ENCODE measurements around the gene LENG8.

LENG8 gene

GRCh38 chr19:54415901-54416673, 32.9 kb upstream of the LENG8 start:
- no peaks in the 10 kb centered on the region for H3K36me3 ChIP-seq (ENCODE audit: control insufficient read depth in 1 of 2, insufficient read depth in 2 of 2, low read length in 2 of 2)
- no peaks in the 10 kb centered on the region for H3K9me3 ChIP-seq (ENCODE audit: control insufficient read depth in 1 of 2, low read length in 2 of 2)
- H3K9ac ChIP-seq (ENCODE audit: low read depth in 1 of 2, low read length in 2 of 2): no peak overlapping the region
- H3K27ac ChIP-seq (ENCODE audit: low read depth, low read length): no peak overlapping the region
- no peak overlapping the region for H3K4me3 ChIP-seq (ENCODE audit: low read depth in 1 of 2, low read length in 2 of 2)
- peaks cover 32 to 38% of the 10 kb centered on the region in 2 donors for H3K27me3 ChIP-seq (ENCODE audit: control insufficient read depth in 1 of 2, insufficient read depth in 2 of 2, low read length in 2 of 2)
- peaks cover 3 to 9% of the 10 kb centered on the region in 2 donors for H3K4me1 ChIP-seq (ENCODE audit: control insufficient read depth in 1 of 2, insufficient read depth in 2 of 2, low read length in 2 of 2)

- Histone ChIP-seq H3K4me1 (ENCODE audit: control insufficient read depth in 1 of 2, insufficient read depth in 2 of 2, low read length in 2 of 2) (peaks cover 3 to 9% of the 10 kb centered on the region in 2 donors), H3K9ac (ENCODE audit: low read depth in 1 of 2, low read length in 2 of 2) (no peak overlapping the region), H3K27me3 (ENCODE audit: control insufficient read depth in 1 of 2, insufficient read depth in 2 of 2, low read length in 2 of 2) (peaks cover 32 to 38% of the 10 kb centered on the region in 2 donors), H3K27ac (ENCODE audit: low read depth, low read length) (no peak overlapping the region), H3K9me3 (ENCODE audit: control insufficient read depth in 1 of 2, low read length in 2 of 2) (no peaks in the 10 kb centered on the region), H3K4me3 (ENCODE audit: low read depth in 1 of 2, low read length in 2 of 2) (no peak overlapping the region), H3K36me3 (ENCODE audit: control insufficient read depth in 1 of 2, insufficient read depth in 2 of 2, low read length in 2 of 2) (no peaks in the 10 kb centered on the region)
Observed at GRCh38 chr19:54416695-54417491, 32.1 kb upstream of the LENG8 start.

GRCh38 chr19:54418030-54418929, 30.7 kb upstream of the LENG8 start:
- no peaks in the 10 kb centered on the region for H3K9me3 ChIP-seq (ENCODE audit: control insufficient read depth in 1 of 2, low read length in 2 of 2)
- H3K4me1 ChIP-seq (ENCODE audit: control insufficient read depth in 1 of 2, insufficient read depth in 2 of 2, low read length in 2 of 2): peaks cover 3 to 9% of the 10 kb centered on the region in 2 donors
- peaks cover 32 to 38% of the 10 kb centered on the region in 2 donors for H3K27me3 ChIP-seq (ENCODE audit: control insufficient read depth in 1 of 2, insufficient read depth in 2 of 2, low read length in 2 of 2)
- no peak overlapping the region for H3K27ac ChIP-seq (ENCODE audit: low read depth, low read length)
- H3K4me3 ChIP-seq (ENCODE audit: low read depth in 1 of 2, low read length in 2 of 2): no peak overlapping the region
- H3K9ac ChIP-seq (ENCODE audit: low read depth in 1 of 2, low read length in 2 of 2): no peak overlapping the region
- H3K36me3 ChIP-seq (ENCODE audit: control insufficient read depth in 1 of 2, insufficient read depth in 2 of 2, low read length in 2 of 2): no peaks in the 10 kb centered on the region

- no peaks in the 10 kb centered on the region for H3K9me3 ChIP-seq (ENCODE audit: control insufficient read depth in 1 of 2, low read length in 2 of 2)
- peaks cover 3 to 9% of the 10 kb centered on the region in 2 donors for H3K4me1 ChIP-seq (ENCODE audit: control insufficient read depth in 1 of 2, insufficient read depth in 2 of 2, low read length in 2 of 2)
- no peaks in the 10 kb centered on the region for H3K36me3 ChIP-seq (ENCODE audit: control insufficient read depth in 1 of 2, insufficient read depth in 2 of 2, low read length in 2 of 2)
- no peak overlapping the region for H3K27ac ChIP-seq (ENCODE audit: low read depth, low read length)
- H3K9ac ChIP-seq (ENCODE audit: low read depth in 1 of 2, low read length in 2 of 2): no peak overlapping the region
- H3K4me3 ChIP-seq (ENCODE audit: low read depth in 1 of 2, low read length in 2 of 2): no peak overlapping the region
- peaks cover 32 to 38% of the 10 kb centered on the region in 2 donors for H3K27me3 ChIP-seq (ENCODE audit: control insufficient read depth in 1 of 2, insufficient read depth in 2 of 2, low read length in 2 of 2)
Observed at GRCh38 chr19:54418930-54419800, 29.8 kb upstream of the LENG8 start.

GRCh38 chr19:54420068-54420382, 29.0 kb upstream of the LENG8 start:
- H3K4me3 ChIP-seq (ENCODE audit: low read depth in 1 of 2, low read length in 2 of 2): no peak overlapping the region
- H3K27me3 ChIP-seq (ENCODE audit: control insufficient read depth in 1 of 2, insufficient read depth in 2 of 2, low read length in 2 of 2): peaks cover 31 to 32% of the 10 kb centered on the region in 2 donors
- no peaks in the 10 kb centered on the region for H3K9me3 ChIP-seq (ENCODE audit: control insufficient read depth in 1 of 2, low read length in 2 of 2)
- no peak overlapping the region for H3K27ac ChIP-seq (ENCODE audit: low read depth, low read length)
- H3K9ac ChIP-seq (ENCODE audit: low read depth in 1 of 2, low read length in 2 of 2): no peak overlapping the region
- H3K36me3 ChIP-seq (ENCODE audit: control insufficient read depth in 1 of 2, insufficient read depth in 2 of 2, low read length in 2 of 2): no peaks in the 10 kb centered on the region
- peaks cover 3 to 9% of the 10 kb centered on the region in 2 donors for H3K4me1 ChIP-seq (ENCODE audit: control insufficient read depth in 1 of 2, insufficient read depth in 2 of 2, low read length in 2 of 2)

GRCh38 chr19:54420383-54421168, 28.4 kb upstream of the LENG8 start:
- H3K36me3 ChIP-seq (ENCODE audit: control insufficient read depth in 1 of 2, insufficient read depth in 2 of 2, low read length in 2 of 2): no peaks in the 10 kb centered on the region
- H3K4me3 ChIP-seq (ENCODE audit: low read depth in 1 of 2, low read length in 2 of 2): no peak overlapping the region
- no peak overlapping the region for H3K27ac ChIP-seq (ENCODE audit: low read depth, low read length)
- no peaks in the 10 kb centered on the region for H3K9me3 ChIP-seq (ENCODE audit: control insufficient read depth in 1 of 2, low read length in 2 of 2)
- no peak overlapping the region for H3K9ac ChIP-seq (ENCODE audit: low read depth in 1 of 2, low read length in 2 of 2)
- peaks cover 31% of the 10 kb centered on the region in 2 donors for H3K27me3 ChIP-seq (ENCODE audit: control insufficient read depth in 1 of 2, insufficient read depth in 2 of 2, low read length in 2 of 2)
- peaks cover 3 to 9% of the 10 kb centered on the region in 2 donors for H3K4me1 ChIP-seq (ENCODE audit: control insufficient read depth in 1 of 2, insufficient read depth in 2 of 2, low read length in 2 of 2)

GRCh38 chr19:54421169-54421516, 27.9 kb upstream of the LENG8 start:
- Histone ChIP-seq H3K36me3 (ENCODE audit: control insufficient read depth in 1 of 2, insufficient read depth in 2 of 2, low read length in 2 of 2) (no peaks in the 10 kb centered on the region), H3K9me3 (ENCODE audit: control insufficient read depth in 1 of 2, low read length in 2 of 2) (no peaks in the 10 kb centered on the region), H3K4me1 (ENCODE audit: control insufficient read depth in 1 of 2, insufficient read depth in 2 of 2, low read length in 2 of 2) (peaks cover 3 to 9% of the 10 kb centered on the region in 2 donors), H3K9ac (ENCODE audit: low read depth in 1 of 2, low read length in 2 of 2) (no peak overlapping the region), H3K27me3 (ENCODE audit: control insufficient read depth in 1 of 2, insufficient read depth in 2 of 2, low read length in 2 of 2) (peaks cover 26 to 27% of the 10 kb centered on the region in 2 donors), H3K27ac (ENCODE audit: low read depth, low read length) (no peak overlapping the region), H3K4me3 (ENCODE audit: low read depth in 1 of 2, low read length in 2 of 2) (no peak overlapping the region)

GRCh38 chr19:54421521-54421920, 27.5 kb upstream of the LENG8 start:
- no peak overlapping the region for H3K9ac ChIP-seq (ENCODE audit: low read depth in 1 of 2, low read length in 2 of 2)
- H3K4me3 ChIP-seq (ENCODE audit: low read depth in 1 of 2, low read length in 2 of 2): no peak overlapping the region
- H3K27ac ChIP-seq (ENCODE audit: low read depth, low read length): no peak overlapping the region

GRCh38 chr19:54422136-54422535, 26.9 kb upstream of the LENG8 start:
- no peak overlapping the region for H3K9ac ChIP-seq (ENCODE audit: low read depth in 1 of 2, low read length in 2 of 2)
- H3K36me3 ChIP-seq (ENCODE audit: control insufficient read depth in 1 of 2, insufficient read depth in 2 of 2, low read length in 2 of 2): no peaks in the 10 kb centered on the region
- H3K4me3 ChIP-seq (ENCODE audit: low read depth in 1 of 2, low read length in 2 of 2): no peak overlapping the region
- peaks cover 3 to 8% of the 10 kb centered on the region in 2 donors for H3K4me1 ChIP-seq (ENCODE audit: control insufficient read depth in 1 of 2, insufficient read depth in 2 of 2, low read length in 2 of 2)
- peaks cover 16 to 22% of the 10 kb centered on the region in 2 donors for H3K27me3 ChIP-seq (ENCODE audit: control insufficient read depth in 1 of 2, insufficient read depth in 2 of 2, low read length in 2 of 2)
- H3K27ac ChIP-seq (ENCODE audit: low read depth, low read length): no peak overlapping the region
- H3K9me3 ChIP-seq (ENCODE audit: control insufficient read depth in 1 of 2, low read length in 2 of 2): no peaks in the 10 kb centered on the region

More at GRCh38 chr19:54421521-54421920, 27.5 kb upstream of the LENG8 start:
- Histone ChIP-seq H3K4me1 (ENCODE audit: control insufficient read depth in 1 of 2, insufficient read depth in 2 of 2, low read length in 2 of 2) (peaks cover 3 to 9% of the 10 kb centered on the region in 2 donors), H3K9me3 (ENCODE audit: control insufficient read depth in 1 of 2, low read length in 2 of 2) (no peaks in the 10 kb centered on the region), H3K27me3 (ENCODE audit: control insufficient read depth in 1 of 2, insufficient read depth in 2 of 2, low read length in 2 of 2) (peaks cover 23 to 27% of the 10 kb centered on the region in 2 donors), H3K36me3 (ENCODE audit: control insufficient read depth in 1 of 2, insufficient read depth in 2 of 2, low read length in 2 of 2) (no peaks in the 10 kb centered on the region)

Data from duodenal mucosa (tissue), 2 donors.